GM12872 (cell line): Measurements from ENCODE around the gene THRA.

Experiments used
- CTCF ChIP-seq: IDR thresholded peaks from 3 replicates; pipeline ENCODE4 v1.5.1; 2011; ENCODE audit warnings: low read depth, mild to moderate bottlenecking, low read length, moderate library complexity; ENCODE audit not compliant: insufficient read depth

The THRA gene

GRCh38 chr17:40139566-40140058 lies 76.8 kb downstream of the THRA start:
- TF ChIP-seq CTCF: no peak
